Lower leg skin (tissue), 4 donors: ENCODE results near the gene GLCE. TPM values are rescaled to one million over a fixed set of nuclear protein-coding genes. Genes with fewer than 3 reads are reported as not detected.

Experiments
- DNase-seq, 2 donors: peaks; one replicate each; pipeline ENCODE4 v3.0.0-alpha.2; 2019; ENCODE audit warnings: low spot score in 2 of 2
- H3K4me3 ChIP-seq: fragments of 200-600 bp; sonication (generic); 2 replicates; pipeline ENCODE4 v1.5.1; 2017; ENCODE audit warnings: mild to moderate bottlenecking, low read depth; ENCODE audit not compliant: poor library complexity, severe bottlenecking
- CTCF ChIP-seq, 3 donors: fragments of 450-650 bp; IDR thresholded peaks; one replicate each; pipeline ENCODE4 v1.5.1; 2016; ENCODE audit warnings: antibody characterized with exemption in 3 of 3, mild to moderate bottlenecking in 3 of 3, moderate library complexity in 2 of 3
- POLR2A ChIP-seq, 2 donors: fragments of 450-650 bp; IDR thresholded peaks; one replicate each; pipeline ENCODE4 v1.6.1; 2016 to 2017; ENCODE audit warnings: antibody characterized with exemption in 2 of 2, mild to moderate bottlenecking in 1 of 2, moderate library complexity in 1 of 2
- WGBS, 2 donors: methylation state at CpG; one replicate each; pipeline ENCODE4 v1.1.5; 2018; 5-methylcytosine and 5-hydroxymethylcytosine counted together
- intact Hi-C: fragments of 100-400 bp; cut with DNase I; formaldehyde crosslinking; loops from one replicate; pipeline ENCODE4 v1.15.0; 2023; ENCODE audit warnings: low total_unique reads
- total RNA-seq, 4 donors: library from RNA; depleted of rRNA; stranded (reverse); fragments of >200 nt; gene quantifications; one replicate each; pipeline ENCODE4 v1.1.0, GENCODE V29; 2016

GLCE gene
- total RNA-seq, 4 donors from 2014 or later: 10.3 to 18.0 (median 12.8) TPM

- H3K4me3 ChIP-seq: no peak overlapping the region
- intact Hi-C loops: no loop called here
- no peak for DNase-seq
- no peak for TF ChIP-seq CTCF (IDR thresholded peaks at IDR 0.05)
- no peak for TF ChIP-seq POLR2A (IDR thresholded peaks at IDR 0.05)
- 61 to 78% methylated on average over 3 of the region's 3 CpGs for WGBS, 2 donors
Observed at GRCh38 chr15:69302929-69303328, 142.5 kb downstream of the GLCE start.

- WGBS, 2 donors: 79 to 82% methylated on average over 6 of the region's 6 CpGs
- no peak overlapping the region for H3K4me3 ChIP-seq
- no peak for TF ChIP-seq CTCF (IDR thresholded peaks at IDR 0.05)
- no peak for TF ChIP-seq POLR2A (IDR thresholded peaks at IDR 0.05)
- no peak for DNase-seq
- intact Hi-C loops: no loop called here
Observed at GRCh38 chr15:69303337-69304181, 143.1 kb downstream of the GLCE start.

GRCh38 chr15:69304182-69304545 is 143.7 kb downstream of the GLCE start:
- TF ChIP-seq POLR2A (IDR thresholded peaks at IDR 0.05) (no peak), CTCF (IDR thresholded peaks at IDR 0.05) (no peak)
- H3K4me3 ChIP-seq: no peak overlapping the region
- DNase-seq: no peak
- intact Hi-C loops: no loop called here
- WGBS, 2 donors: 38 to 58% methylated on average over 5 of the region's 5 CpGs

GRCh38 chr15:69305204-69305931 is 144.9 kb downstream of the GLCE start:
- intact Hi-C loops: no loop called here
- no peak for DNase-seq
- H3K4me3 ChIP-seq: no peak overlapping the region
- no peak for TF ChIP-seq POLR2A (IDR thresholded peaks at IDR 0.05)
- TF ChIP-seq CTCF (IDR thresholded peaks at IDR 0.05): no peak
- WGBS, 2 donors: 75 to 79% methylated on average over 20 of the region's 20 CpGs

- no peak overlapping the region for H3K4me3 ChIP-seq
- TF ChIP-seq CTCF (IDR thresholded peaks at IDR 0.05): no peak
- no peak for TF ChIP-seq POLR2A (IDR thresholded peaks at IDR 0.05)
- WGBS, 2 donors: 88 to 95% methylated on average over 9 of the region's 9 CpGs
- no peak for DNase-seq
- intact Hi-C loops: no loop called here
Observed at GRCh38 chr15:69305933-69306568, 145.6 kb downstream of the GLCE start.
